NCI-H524 treated with DMSO at 0.1 percent for 48 hours (cell line): ENCODE measurements around the gene DNER.

ENCODE experiments used
- DNase-seq: peaks from one replicate; lab custom pipeline; 2025; lab: John Stamatoyannopoulos, UW

The DNER gene

GRCh38 chr2:229489016-229489415, 225.3 kb downstream of the DNER start:
- peak; percentile 76 for DNase-seq

- no peak for DNase-seq
Measured at GRCh38 chr2:229488232-229488631, 226.1 kb downstream of the DNER start.

GRCh38 chr2:229486673-229487072, 227.7 kb downstream of the DNER start:
- DNase-seq, result no peak

GRCh38 chr2:229485857-229486256, 228.5 kb downstream of the DNER start:
- no peak for DNase-seq

- no peak for DNase-seq
Measured at GRCh38 chr2:229477269-229477755, 237.0 kb downstream of the DNER start.

- DNase-seq, result no peak
Measured at GRCh38 chr2:229475778-229476177, 238.6 kb downstream of the DNER start.

GRCh38 chr2:229474125-229474524, 240.2 kb downstream of the DNER start:
- no peak for DNase-seq

GRCh38 chr2:229470781-229471180, 243.6 kb downstream of the DNER start:
- no peak for DNase-seq

- DNase-seq, result no peak
Measured at GRCh38 chr2:229467783-229468182, 246.6 kb downstream of the DNER start.

GRCh38 chr2:229463841-229464346, 250.5 kb downstream of the DNER start:
- no peak for DNase-seq

- no peak for DNase-seq
Measured at GRCh38 chr2:229462112-229462511, 252.2 kb downstream of the DNER start.

- no peak for DNase-seq
Measured at GRCh38 chr2:229456091-229456490, 258.3 kb downstream of the DNER start.

GRCh38 chr2:229454934-229455631, 259.3 kb downstream of the DNER start:
- DNase-seq, result no peak

- DNase-seq, result no peak
Measured at GRCh38 chr2:229453230-229453629, 261.1 kb downstream of the DNER start.

GRCh38 chr2:229451852-229452251, 262.5 kb downstream of the DNER start:
- DNase-seq, result no peak

GRCh38 chr2:229447227-229447626, 267.1 kb downstream of the DNER start:
- no peak for DNase-seq

GRCh38 chr2:229446350-229446749, 268.0 kb downstream of the DNER start:
- no peak for DNase-seq

- DNase-seq, result no peak
Measured at GRCh38 chr2:229445501-229446211, 268.7 kb downstream of the DNER start.

GRCh38 chr2:229445019-229445418, 269.3 kb downstream of the DNER start:
- DNase-seq, result no peak

- DNase-seq, result no peak
Measured at GRCh38 chr2:229443546-229444268, 270.6 kb downstream of the DNER start.

- DNase-seq, result no peak
Measured at GRCh38 chr2:229443141-229443540, 271.2 kb downstream of the DNER start.

GRCh38 chr2:229438430-229439159, 275.8 kb downstream of the DNER start:
- peak; percentile 43 for DNase-seq
